HFF-Myc (cell line): ENCODE measurements around the gene CLN6.

Experiments
- DNase-seq: peaks from one replicate; pipeline ENCODE4 v3.0.0-alpha.2; 2011; ENCODE audit warnings: low read depth; ENCODE audit errors: extremely low read depth
- H3K4me3 ChIP-seq: replicated peaks from 2 replicates; pipeline ENCODE4 v1.5.1; 2011; ENCODE audit warnings: low read depth, mild to moderate bottlenecking, control low read depth, low read length
- CTCF ChIP-seq: IDR thresholded peaks from 2 replicates; pipeline ENCODE4 v1.5.1; 2012; ENCODE audit warnings: mild to moderate bottlenecking, low read depth, low read length, control low read depth; ENCODE audit errors: missing control alignments

Gene CLN6

DNA sequence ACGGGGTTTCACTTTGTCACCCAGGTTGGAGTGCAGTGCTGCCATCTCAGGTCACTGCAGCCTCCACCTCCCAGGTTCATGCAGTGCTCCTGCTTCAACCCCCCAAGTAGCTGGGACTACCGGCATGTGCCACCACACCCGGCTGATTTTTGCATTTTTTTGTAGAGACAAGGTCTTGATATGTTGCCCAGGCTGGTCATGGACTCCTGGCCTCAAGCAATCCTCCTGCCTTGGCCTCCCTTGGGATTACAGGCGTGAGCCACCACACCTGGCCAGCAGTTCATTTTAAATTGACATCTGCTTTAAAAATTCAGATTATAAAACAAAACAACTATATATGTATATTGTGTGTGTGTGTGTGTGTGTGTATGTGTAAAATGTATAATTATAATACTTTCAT, 62.7 kb downstream of the CLN6 start:
- no peak overlapping the region for H3K4me3 ChIP-seq
- no peak for TF ChIP-seq CTCF
- no peak for DNase-seq

GRCh38 chr15:68163191-68163590, 66.3 kb downstream of the CLN6 start:
- TF ChIP-seq CTCF = no peak
- DNase-seq = no peak
- no peak overlapping the region for H3K4me3 ChIP-seq

DNA sequence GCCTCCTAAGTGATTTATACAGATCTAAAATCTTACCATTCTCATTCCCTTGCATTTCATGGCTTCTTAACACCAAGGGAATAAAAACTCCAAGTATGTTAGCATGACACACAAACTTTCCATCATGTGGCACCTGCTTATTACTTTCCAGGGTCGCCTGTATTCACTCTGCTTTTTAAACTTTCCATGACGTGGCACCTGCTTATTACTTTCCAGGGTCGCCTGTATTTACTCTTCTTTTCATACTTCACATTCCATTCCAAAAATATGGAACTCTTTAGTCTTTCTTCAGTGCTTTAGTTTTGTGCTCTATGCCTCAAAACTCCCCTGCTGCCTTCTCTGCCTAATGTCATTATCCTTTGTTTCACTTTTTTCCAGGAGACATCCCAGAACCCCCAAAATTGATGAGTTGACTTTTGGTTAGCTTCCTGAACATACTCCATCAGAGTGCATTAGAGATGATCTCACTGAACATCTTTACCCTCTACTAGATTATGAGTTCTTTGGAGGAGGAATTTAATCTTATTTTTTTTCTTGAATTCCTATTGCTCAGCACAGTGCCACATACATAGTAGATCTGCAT, 71.4 kb downstream of the CLN6 start:
- H3K4me3 ChIP-seq = no peak overlapping the region
- DNase-seq = no peak
- no peak for TF ChIP-seq CTCF

DNA sequence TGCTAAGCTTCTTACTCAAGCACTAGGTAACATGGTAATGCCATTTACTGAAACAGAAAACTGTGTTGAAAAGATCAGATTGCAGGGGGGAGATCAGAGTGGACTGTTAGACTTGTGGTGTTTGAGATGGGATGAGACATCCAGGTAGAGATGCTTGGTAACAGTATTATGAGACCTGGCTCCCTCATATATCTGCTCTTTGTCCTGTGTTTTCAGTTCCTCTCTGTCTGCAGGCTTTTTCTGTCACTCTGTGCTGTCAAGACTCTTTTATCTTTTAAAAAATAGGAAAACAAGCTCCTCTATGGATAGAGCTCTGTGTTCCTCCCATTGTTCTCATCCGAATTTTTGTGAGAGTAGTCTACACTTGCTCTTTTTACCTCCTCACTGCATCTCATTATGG, 72.5 kb downstream of the CLN6 start:
- no peak for DNase-seq
- no peak for TF ChIP-seq CTCF
- H3K4me3 ChIP-seq = no peak overlapping the region
